Measurements from ENCODE around the gene GNG7.

DNA sequence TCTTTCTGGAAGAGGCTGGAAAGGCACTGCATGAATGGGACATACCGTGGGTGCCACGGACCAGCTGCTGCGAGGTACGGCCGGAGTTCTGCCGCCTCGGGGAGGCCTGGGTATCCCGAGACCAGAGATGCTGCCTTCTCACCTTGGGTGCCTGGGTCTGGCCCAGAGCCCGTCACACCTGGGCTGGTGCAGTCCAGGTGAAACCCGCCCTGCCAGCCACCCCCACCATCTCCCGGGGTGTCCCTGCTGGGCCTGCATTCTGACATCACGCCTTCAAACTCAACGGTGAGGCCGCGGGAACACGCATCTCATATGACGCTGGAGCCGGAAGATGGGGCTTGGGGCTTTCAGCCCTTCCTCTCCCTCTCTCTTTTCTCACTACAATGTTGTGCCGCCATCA is 128.6 kb downstream of the GNG7 start:
- TF ChIP-seq, protein P1, sequence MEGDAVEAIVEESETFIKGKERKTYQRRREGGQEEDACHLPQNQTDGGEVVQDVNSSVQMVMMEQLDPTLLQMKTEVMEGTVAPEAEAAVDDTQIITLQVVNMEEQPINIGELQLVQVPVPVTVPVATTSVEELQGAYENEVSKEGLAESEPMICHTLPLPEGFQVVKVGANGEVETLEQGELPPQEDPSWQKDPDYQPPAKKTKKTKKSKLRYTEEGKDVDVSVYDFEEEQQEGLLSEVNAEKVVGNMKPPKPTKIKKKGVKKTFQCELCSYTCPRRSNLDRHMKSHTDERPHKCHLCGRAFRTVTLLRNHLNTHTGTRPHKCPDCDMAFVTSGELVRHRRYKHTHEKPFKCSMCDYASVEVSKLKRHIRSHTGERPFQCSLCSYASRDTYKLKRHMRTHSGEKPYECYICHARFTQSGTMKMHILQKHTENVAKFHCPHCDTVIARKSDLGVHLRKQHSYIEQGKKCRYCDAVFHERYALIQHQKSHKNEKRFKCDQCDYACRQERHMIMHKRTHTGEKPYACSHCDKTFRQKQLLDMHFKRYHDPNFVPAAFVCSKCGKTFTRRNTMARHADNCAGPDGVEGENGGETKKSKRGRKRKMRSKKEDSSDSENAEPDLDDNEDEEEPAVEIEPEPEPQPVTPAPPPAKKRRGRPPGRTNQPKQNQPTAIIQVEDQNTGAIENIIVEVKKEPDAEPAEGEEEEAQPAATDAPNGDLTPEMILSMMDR (IDR thresholded peaks at IDR 0.05) = no peak
- TF ChIP-seq EP300 (IDR thresholded peaks at IDR 0.05) = no peak
